Natural killer cell (primary cell): ENCODE measurements around the gene PPP2R2C. TPM values are rescaled to one million over a fixed set of nuclear protein-coding genes. Genes with fewer than 3 reads are reported as not detected.

ENCODE experiments used
- ATAC-seq, 3 donors: fragments of 150-1000 bp in 2 of 3; fragments of 200-7000 bp in 1 of 3; cut with Tn5 transposase; 1 replicate in 1 of 3; 2 replicates in 2 of 3; pipeline ENCODE4 v1.10.0; 2021; ENCODE audit warnings: mild to moderate bottlenecking in 2 of 3, moderate library complexity in 2 of 3
- DNase-seq, 2 donors: peaks; one replicate each; pipeline versions ENCODE4 v3.0.0 to v3.0.0-alpha.2; 2013 to 2021; ENCODE audit warnings: mixed read lengths in 1 of 2
- H3K27ac ChIP-seq: one replicate; pipeline ENCODE4 v1.5.1; 2013; ENCODE audit warnings: mild to moderate bottlenecking, low read length
- H3K27me3 ChIP-seq: one replicate; pipeline ENCODE4 v1.6.1; 2013; ENCODE audit warnings: low read length; ENCODE audit not compliant: control insufficient read depth, insufficient read depth
- H3K36me3 ChIP-seq: one replicate; pipeline ENCODE4 v1.6.1; 2013; ENCODE audit warnings: low read length; ENCODE audit not compliant: control insufficient read depth, insufficient read depth
- H3K4me1 ChIP-seq: one replicate; pipeline ENCODE4 v1.6.1; 2013; ENCODE audit warnings: low read length; ENCODE audit not compliant: control insufficient read depth, insufficient read depth
- H3K4me3 ChIP-seq: one replicate; pipeline ENCODE4 v1.5.1; 2013; ENCODE audit warnings: low read length
- H3K9me3 ChIP-seq: one replicate; pipeline ENCODE4 v1.6.1; 2013; ENCODE audit warnings: low read length; ENCODE audit not compliant: control insufficient read depth, insufficient read depth
- H3K27ac Mint-ChIP-seq, 2 donors: one replicate each; pipeline ENCODE4 v1.8.0; 2022; ENCODE audit warnings: mild to moderate bottlenecking in 2 of 2, mixed read lengths in 2 of 2, moderate library complexity in 1 of 2
- H3K27me3 Mint-ChIP-seq, 2 donors: one replicate each; pipeline ENCODE4 v1.8.0; 2022; ENCODE audit warnings: low read depth in 2 of 2, mixed read lengths in 2 of 2
- H3K36me3 Mint-ChIP-seq: one replicate; pipeline ENCODE4 v1.8.0; 2022; ENCODE audit warnings: mixed read lengths
- H3K4me1 Mint-ChIP-seq, 2 donors: one replicate each; pipeline ENCODE4 v1.8.0; 2022; ENCODE audit warnings: mixed read lengths in 2 of 2
- H3K4me3 Mint-ChIP-seq: one replicate; pipeline ENCODE4 v1.8.0; 2022; ENCODE audit warnings: mild to moderate bottlenecking, moderate library complexity, mixed read lengths
- H3K9me3 Mint-ChIP-seq, 2 donors: one replicate each; pipeline ENCODE4 v1.8.0; 2022; ENCODE audit warnings: mixed read lengths in 2 of 2
- CTCF ChIP-seq: fragments of 200-600 bp; IDR thresholded peaks from one replicate; pipeline ENCODE4 v1.8.0; 2022; ENCODE audit warnings: antibody characterized with exemption
- WGBS: methylation state at CpG from one replicate; pipeline ENCODE4 v1.1.7; 2013; ENCODE audit warnings: missing lambda C conversion rate; ENCODE audit not compliant: insufficient coverage; 5-methylcytosine and 5-hydroxymethylcytosine counted together
- intact Hi-C: fragments of 100-400 bp; cut with micrococcal nuclease; formaldehyde crosslinking; loops from one replicate; pipeline ENCODE4 v1.14.2; 2022
- total RNA-seq, 4 donors: library from RNA; stranded (reverse); fragments of 120-200 nt in 1 of 4; gene quantifications; one replicate each; pipeline versions ENCODE4 v1.2.3 to v1.2.4, GENCODE V29; 2013 to 2022

PPP2R2C gene
- total RNA-seq, 3 donors from 2014 or later (not counting 1 experiment from before 2014, with no cell fraction given), result not detected

- no peaks in the 10 kb centered on the region for H3K27me3 ChIP-seq
- no peak overlapping the region for H3K4me3 Mint-ChIP-seq
- ATAC-seq (no peak), DNase-seq (no peak)
- intact Hi-C loops, result no loop called here
- H3K9me3 ChIP-seq, result no peaks in the 10 kb centered on the region
- WGBS, result 86% methylated on average over 41 of the region's 41 CpGs
- H3K36me3 Mint-ChIP-seq, result no peaks in the 10 kb centered on the region
- H3K27ac Mint-ChIP-seq, result no peak overlapping the region
- H3K27ac ChIP-seq, result no peak overlapping the region
- H3K4me1 ChIP-seq, result no peaks in the 10 kb centered on the region
- no peak overlapping the region for H3K4me3 ChIP-seq
- no peak for TF ChIP-seq CTCF
- no peaks in the 10 kb centered on the region for H3K4me1 Mint-ChIP-seq
- no peaks in the 10 kb centered on the region for H3K9me3 Mint-ChIP-seq
- H3K27me3 Mint-ChIP-seq, result peaks cover 9 to 14% of the 10 kb centered on the region in 2 donors
- H3K36me3 ChIP-seq, result no peaks in the 10 kb centered on the region
These were observed 93.6 kb downstream of the PPP2R2C start for GRCh38 chr4:6378493-6379445.

- Histone ChIP-seq H3K9me3 (no peaks in the 10 kb centered on the region), H3K27ac (no peak overlapping the region), H3K4me1 (no peaks in the 10 kb centered on the region), H3K36me3 (no peaks in the 10 kb centered on the region), H3K27me3 (no peaks in the 10 kb centered on the region), H3K4me3 (no peak overlapping the region)
- 60% methylated on average over 23 of the region's 25 CpGs for WGBS
- Mint-ChIP-seq H3K9me3 (no peaks in the 10 kb centered on the region), H3K36me3 (no peaks in the 10 kb centered on the region), H3K27ac (no peak overlapping the region), H3K4me1 (no peaks in the 10 kb centered on the region), H3K4me3 (no peak overlapping the region), H3K27me3 (peaks cover 9 to 10% of the 10 kb centered on the region in 2 donors)
- DNase-seq (no peak), ATAC-seq (no peak)
- intact Hi-C loops, result no loop called here
- TF ChIP-seq CTCF, result no peak
These were observed 94.6 kb downstream of the PPP2R2C start for GRCh38 chr4:6377626-6378492.

- no peaks in the 10 kb centered on the region for H3K4me1 Mint-ChIP-seq
- Histone ChIP-seq H3K27me3 (no peaks in the 10 kb centered on the region), H3K4me3 (no peak overlapping the region), H3K36me3 (no peaks in the 10 kb centered on the region), H3K4me1 (no peaks in the 10 kb centered on the region), H3K9me3 (no peaks in the 10 kb centered on the region), H3K27ac (no peak overlapping the region)
- WGBS, result 81% methylated on average over 19 of the region's 19 CpGs
- no peak for ATAC-seq
- intact Hi-C loops, result no loop called here
- no peak overlapping the region for H3K27ac Mint-ChIP-seq
- H3K9me3 Mint-ChIP-seq, result no peaks in the 10 kb centered on the region
- no peak for DNase-seq
- H3K4me3 Mint-ChIP-seq, result no peak overlapping the region
- no peak for TF ChIP-seq CTCF
- peaks cover 7 to 9% of the 10 kb centered on the region in 2 donors for H3K27me3 Mint-ChIP-seq
- no peaks in the 10 kb centered on the region for H3K36me3 Mint-ChIP-seq
These were observed 96.7 kb downstream of the PPP2R2C start for GRCh38 chr4:6375620-6376295.
